NCI-H146 treated with DMSO at 0.1 percent for 48 hours (cell line): Measurements from ENCODE around the gene GJD3.

ENCODE experiments used
- DNase-seq: peaks from one replicate; lab custom pipeline; 2025; ENCODE audit not compliant: unreplicated experiment; lab: John Stamatoyannopoulos, UW

The GJD3 gene

GRCh38 chr17:40352779-40353394, 11.7 kb downstream of the GJD3 start:
- no peak for DNase-seq

- no peak for DNase-seq
These were observed 12.2 kb downstream of the GJD3 start for GRCh38 chr17:40352237-40352778.

- DNase-seq, result no peak
These were observed 12.9 kb downstream of the GJD3 start for GRCh38 chr17:40351359-40352236.

- DNase-seq, result no peak
These were observed 13.7 kb downstream of the GJD3 start for GRCh38 chr17:40350689-40351358.

- DNase-seq, result no peak
These were observed 14.4 kb downstream of the GJD3 start for GRCh38 chr17:40349895-40350688.

- DNase-seq, result no peak
These were observed 15.1 kb downstream of the GJD3 start for GRCh38 chr17:40349477-40349894.

- no peak for DNase-seq
These were observed 15.7 kb downstream of the GJD3 start for GRCh38 chr17:40348562-40349476.

- DNase-seq, result no peak
These were observed 16.4 kb downstream of the GJD3 start for GRCh38 chr17:40348136-40348504.

- no peak for DNase-seq
These were observed 17.0 kb downstream of the GJD3 start for GRCh38 chr17:40347319-40348135.

- no peak for DNase-seq
These were observed 17.8 kb downstream of the GJD3 start for GRCh38 chr17:40346765-40347158.

- no peak for DNase-seq
These were observed 18.4 kb downstream of the GJD3 start for GRCh38 chr17:40345994-40346764.

- peak; percentile 28 for DNase-seq
These were observed 19.2 kb downstream of the GJD3 start for GRCh38 chr17:40345161-40345993.

- DNase-seq, result no peak
These were observed 19.9 kb downstream of the GJD3 start for GRCh38 chr17:40344421-40345160.

- DNase-seq, result no peak
These were observed 21.1 kb downstream of the GJD3 start for GRCh38 chr17:40343219-40344119.

- no peak for DNase-seq
These were observed 21.9 kb downstream of the GJD3 start for GRCh38 chr17:40342504-40343218.
